22Rv1 (cell line): ENCODE measurements around the gene STAT1.

ENCODE experiments used
- H3K27ac ChIP-seq: fragments of 450-650 bp; 2 replicates; pipeline ENCODE4 v1.5.1; 2017
- CTCF ChIP-seq: fragments of 450-650 bp; IDR thresholded peaks from 2 replicates; pipeline ENCODE4 v1.5.1; 2017; ENCODE audit warnings: mild to moderate bottlenecking
- ZFX ChIP-seq: fragments of 450-650 bp; IDR thresholded peaks from 2 replicates; pipeline ENCODE4 v1.6.1; 2017; ENCODE audit warnings: antibody characterized with exemption, borderline replicate concordance

The STAT1 gene

DNA sequence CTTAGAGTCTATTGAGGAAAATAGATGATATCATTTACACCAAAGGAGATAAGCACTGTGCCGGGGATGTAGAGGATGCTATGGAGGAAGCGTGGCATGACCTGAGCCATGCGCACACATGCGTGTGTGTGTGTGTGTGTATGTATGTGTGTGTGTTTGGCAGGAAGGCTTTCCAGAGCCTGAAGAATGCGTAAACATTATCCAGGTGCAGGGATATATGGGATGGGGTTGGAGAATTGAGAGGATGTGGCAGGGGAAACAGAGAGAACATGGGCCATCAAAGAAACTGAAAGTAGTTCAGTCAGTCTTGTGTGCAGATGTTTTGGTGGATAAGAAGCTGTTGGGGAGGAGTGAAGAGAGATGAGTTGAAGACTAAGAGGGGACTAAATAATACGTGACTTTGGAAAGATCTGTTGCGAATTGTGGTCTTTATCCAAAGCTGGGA lies 9.3 kb upstream of the STAT1 start:
- no peak for TF ChIP-seq CTCF
- TF ChIP-seq ZFX = no peak
- no peak overlapping the region for H3K27ac ChIP-seq

- peak overlapping the region; percentile 86 for H3K27ac ChIP-seq
- TF ChIP-seq ZFX (no peak), CTCF (no peak)
Observed at GRCh38 chr2:191020742-191021381, 6.9 kb upstream of the STAT1 start.

GRCh38 chr2:191020221-191020741 lies 6.3 kb upstream of the STAT1 start:
- TF ChIP-seq ZFX (no peak), CTCF (no peak)
- H3K27ac ChIP-seq = peak overlapping the region; percentile 86

- no peak overlapping the region for H3K27ac ChIP-seq
- no peak for TF ChIP-seq CTCF
- TF ChIP-seq ZFX = no peak
Observed at GRCh38 chr2:191019376-191019775, 5.4 kb upstream of the STAT1 start.

- TF ChIP-seq CTCF = no peak
- no peak for TF ChIP-seq ZFX
- H3K27ac ChIP-seq = no peak overlapping the region
Observed at GRCh38 chr2:191018643-191019119, 4.7 kb upstream of the STAT1 start.

DNA sequence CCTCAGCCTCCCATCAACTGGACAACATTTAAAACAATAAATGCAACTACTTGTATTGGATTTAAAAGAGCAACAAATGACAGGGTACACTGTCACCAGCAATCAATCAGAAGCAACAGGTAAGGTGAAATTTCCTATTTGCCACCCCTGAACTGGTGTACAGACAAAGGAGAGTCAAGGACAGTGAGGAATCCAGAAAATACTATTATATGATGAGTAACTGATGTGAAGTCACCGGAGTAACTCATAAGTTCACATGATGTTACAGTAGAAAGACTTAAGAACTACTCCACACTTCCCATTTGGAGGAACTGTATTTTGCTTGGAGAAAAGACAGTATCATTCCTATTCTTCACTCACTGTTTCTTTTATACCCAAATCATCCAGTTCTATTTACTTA lies 4.1 kb upstream of the STAT1 start:
- H3K27ac ChIP-seq = no peak overlapping the region
- no peak for TF ChIP-seq CTCF
- no peak for TF ChIP-seq ZFX

- TF ChIP-seq ZFX = no peak
- H3K27ac ChIP-seq = no peak overlapping the region
Observed at GRCh38 chr2:191015831-191016230, 1.9 kb upstream of the STAT1 start.
